Measurements from ENCODE around the gene ALOX5AP.
"Not testable (repeated sequence)": the region's sequence is repeated elsewhere in the genome, so short reads cannot be mapped to it uniquely, and the experiment has no call there.

The ALOX5AP gene

GRCh38 chr13:30737511-30738337 is 2.4 kb downstream of the ALOX5AP start:
- in situ Hi-C loops (cut with MboI; ENCODE audit: low sequenced_read_pairs), result no loop called here

GRCh38 chr13:30738526-30739236 is 3.3 kb downstream of the ALOX5AP start:
- in situ Hi-C loops (cut with MboI; ENCODE audit: low sequenced_read_pairs), result no loop called here

- in situ Hi-C loops (cut with MboI; ENCODE audit: low sequenced_read_pairs), result no loop called here
Observed at GRCh38 chr13:30739237-30739528, 3.8 kb downstream of the ALOX5AP start.

GRCh38 chr13:30739761-30740642 is 4.7 kb downstream of the ALOX5AP start:
- in situ Hi-C loops (cut with MboI; ENCODE audit: low sequenced_read_pairs), result no loop called here

- in situ Hi-C loops (cut with MboI; ENCODE audit: low sequenced_read_pairs), result no loop called here
Observed at GRCh38 chr13:30742901-30743300, 7.6 kb downstream of the ALOX5AP start.

- in situ Hi-C loops (cut with MboI; ENCODE audit: low sequenced_read_pairs), result no loop called here
Observed at GRCh38 chr13:30743319-30744055, 8.1 kb downstream of the ALOX5AP start.

- in situ Hi-C loops (cut with MboI; ENCODE audit: low sequenced_read_pairs), result no loop called here
Observed at GRCh38 chr13:30744056-30744680, 8.8 kb downstream of the ALOX5AP start.

- in situ Hi-C loops (cut with MboI; ENCODE audit: low sequenced_read_pairs), result no loop called here
Observed at GRCh38 chr13:30744681-30745077, 9.3 kb downstream of the ALOX5AP start.

GRCh38 chr13:30745906-30746686 is 10.8 kb downstream of the ALOX5AP start:
- in situ Hi-C loops (cut with MboI; ENCODE audit: low sequenced_read_pairs), result no loop called here

- in situ Hi-C loops (cut with MboI; ENCODE audit: low sequenced_read_pairs), result no loop called here
Observed at GRCh38 chr13:30746791-30747190, 11.4 kb downstream of the ALOX5AP start.

GRCh38 chr13:30747845-30748244 is 12.5 kb downstream of the ALOX5AP start:
- in situ Hi-C loops (cut with MboI; ENCODE audit: low sequenced_read_pairs), result not testable (repeated sequence)

GRCh38 chr13:30748717-30749116 is 13.4 kb downstream of the ALOX5AP start:
- in situ Hi-C loops (cut with MboI; ENCODE audit: low sequenced_read_pairs), result no loop called here

- in situ Hi-C loops (cut with MboI; ENCODE audit: low sequenced_read_pairs), result no loop called here
Observed at GRCh38 chr13:30750036-30750435, 14.7 kb downstream of the ALOX5AP start.

- in situ Hi-C loops (cut with MboI; ENCODE audit: low sequenced_read_pairs), result no loop called here
Observed at GRCh38 chr13:30751183-30751933, 16.0 kb downstream of the ALOX5AP start.

GRCh38 chr13:30752201-30752797 is 17.0 kb downstream of the ALOX5AP start:
- in situ Hi-C loops (cut with MboI; ENCODE audit: low sequenced_read_pairs), result no loop called here

- in situ Hi-C loops (cut with MboI; ENCODE audit: low sequenced_read_pairs), result no loop called here
Observed at GRCh38 chr13:30753030-30753616, 17.8 kb downstream of the ALOX5AP start.

GRCh38 chr13:30755678-30756077 is 20.3 kb downstream of the ALOX5AP start:
- in situ Hi-C loops (cut with MboI; ENCODE audit: low sequenced_read_pairs), result no loop called here

Data from hTERT RPE-1 (cell line).